Left cardiac atrium (tissue), 4 donors: Measurements from ENCODE around the gene DEFB131A. TPM values are rescaled to one million over a fixed set of nuclear protein-coding genes. Genes with fewer than 3 reads are reported as not detected.
"Not testable (repeated sequence)": the region's sequence is repeated elsewhere in the genome, so short reads cannot be mapped to it uniquely, and the experiment has no call there.

Experiments
- ATAC-seq, 2 donors: fragments of 200-7000 bp; cut with Tn5 transposase; one replicate each; pipeline ENCODE4 v1.9.1; 2020; ENCODE audit warnings: mild to moderate bottlenecking in 2 of 2, moderate library complexity in 2 of 2
- DNase-seq: peaks from one replicate; pipeline ENCODE4 v3.0.0-alpha.2; 2020
- intact Hi-C, 2 donors: fragments of 100-400 bp; cut with DNase I; formaldehyde crosslinking; loops; one replicate each; pipeline versions ENCODE4 v1.14.1 to v1.15.1; 2022 to 2023
- long read RNA-seq: library from polyadenylated mRNA; unstranded; transcript quantifications from one replicate; pipeline ENCODE4 v2.0.0, GENCODE V29; 2021
- total RNA-seq, 2 donors: library from RNA; stranded (reverse); fragmentation: NEBNext Ultra II Directional; extraction: Animal tissue kit (Norgen Biotek cat#: 25700); gene quantifications; one replicate each; pipeline ENCODE4 v1.2.1, GENCODE V29; 2021
- donor health status: DM: no; HTN: yes; CAD: no.
- donor health status: DM: no; HTN: yes; CAD: no; lungs with severe emphysema.
- donor health status: DM: yes; HTN: yes; CAD: no.
- donor health status: Dilated cardiomyopathy.

Gene DEFB131A, protein sequence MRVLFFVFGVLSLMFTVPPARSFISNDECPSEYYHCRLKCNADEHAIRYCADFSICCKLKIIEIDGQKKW
- not detected for total RNA-seq
- long read RNA-seq = 0 reads

DNA sequence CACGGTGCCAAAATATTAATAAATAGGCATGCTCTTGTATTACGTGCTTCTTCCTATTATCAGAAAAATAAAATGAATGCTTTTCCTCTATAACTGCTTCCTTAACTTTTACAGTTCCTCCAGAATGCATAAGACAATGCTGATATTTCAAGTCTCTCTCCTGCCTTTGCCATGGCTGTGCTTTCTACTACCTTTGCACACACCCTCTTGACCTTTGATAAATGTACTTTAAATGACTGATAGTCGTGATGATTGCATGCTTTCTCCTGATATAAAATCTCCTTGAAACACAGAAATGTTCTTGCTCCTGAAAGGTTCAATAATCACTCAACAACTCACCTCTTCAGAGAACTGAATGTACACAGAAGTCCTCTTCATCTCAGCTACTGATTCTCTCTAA, at the start of gene DEFB131A:
Gene DEFB131A, plus strand, starts transcription at position 301 of the 400 bp plus-strand sequence. CDS start 120 bp downstream, outside the sequence.
- ATAC-seq, DNase-seq, intact Hi-C loops: not testable (repeated sequence)

- DNase-seq, ATAC-seq, intact Hi-C loops: not testable (repeated sequence)
Observed at GRCh38 chr4:9405774-9406173, 38.4 kb upstream of the DEFB131A start.

GRCh38 chr4:9406491-9406890, 37.7 kb upstream of the DEFB131A start:
- DNase-seq, intact Hi-C loops, ATAC-seq: not testable (repeated sequence)

DNA sequence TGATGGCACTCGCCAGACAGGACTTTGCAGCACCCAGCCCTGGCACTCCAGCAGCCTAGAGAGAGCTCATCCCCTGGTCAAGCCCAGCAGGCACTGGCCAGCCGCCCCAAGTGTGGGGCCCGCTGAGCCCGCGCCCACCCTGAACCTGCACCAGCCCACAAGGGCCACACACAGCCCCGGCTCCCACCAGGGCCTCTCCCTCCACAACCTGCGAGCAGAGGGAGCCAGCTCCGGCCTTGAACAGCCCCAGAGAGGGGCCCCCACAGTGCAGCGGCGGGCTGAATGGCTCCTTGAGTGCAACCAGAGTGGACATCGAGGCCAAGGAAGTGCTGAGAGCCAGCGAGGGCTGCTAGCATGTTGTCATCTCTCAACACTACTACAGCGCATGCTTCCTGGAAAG, 34.4 kb upstream of the DEFB131A start:
- intact Hi-C loops = no loop called here
- no peak for ATAC-seq
- no peak for DNase-seq

DNA sequence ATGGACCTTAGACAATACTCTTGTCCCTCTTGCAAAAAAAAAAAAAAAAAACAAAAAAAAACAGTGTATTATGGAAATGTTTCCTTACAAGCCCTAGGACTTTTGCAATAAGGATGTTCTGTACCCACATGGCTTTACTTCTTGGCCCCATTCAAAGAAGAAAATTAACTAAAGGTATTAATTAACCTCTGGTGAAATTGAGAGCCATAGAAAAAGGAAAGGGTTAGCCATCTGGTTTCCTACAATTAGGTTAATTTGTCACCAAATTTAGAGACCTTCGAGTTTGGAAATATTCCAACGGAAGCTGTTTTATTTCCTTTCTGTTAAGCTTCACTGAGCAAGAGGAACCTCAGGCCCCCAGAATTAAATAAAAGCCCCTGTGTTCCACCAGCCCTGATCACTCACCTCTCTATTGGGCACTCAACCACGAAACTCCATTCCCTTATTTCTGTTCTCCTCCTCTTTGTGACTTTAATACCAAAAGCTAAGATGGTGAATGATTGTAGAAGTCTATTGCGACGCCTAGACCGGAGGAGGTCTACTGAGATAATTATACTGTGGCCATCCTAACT, 22.2 kb upstream of the DEFB131A start:
- ATAC-seq, DNase-seq, intact Hi-C loops: not testable (repeated sequence)

GRCh38 chr4:9425916-9426315, 18.3 kb upstream of the DEFB131A start:
- DNase-seq, ATAC-seq, intact Hi-C loops: not testable (repeated sequence)

DNA sequence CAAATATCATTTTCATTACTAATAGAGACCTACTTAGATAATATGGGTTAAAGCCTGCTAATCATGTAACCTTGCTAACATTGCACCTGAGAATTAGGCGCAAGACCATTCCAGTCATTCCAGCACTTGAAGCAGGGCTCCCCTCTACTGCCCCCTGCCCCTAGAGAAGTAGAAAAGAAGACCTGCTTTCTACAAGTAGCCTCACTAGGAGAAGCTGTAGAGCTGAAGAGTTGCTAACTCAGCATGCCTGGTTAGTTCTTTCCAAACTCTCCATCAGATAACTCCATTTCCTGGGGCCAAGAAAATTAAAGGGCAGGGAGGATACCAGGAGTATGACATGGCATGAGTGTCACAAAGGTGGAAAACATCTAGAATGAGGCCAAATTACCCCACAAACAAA, 14.2 kb upstream of the DEFB131A start:
- DNase-seq, ATAC-seq, intact Hi-C loops: not testable (repeated sequence)

- intact Hi-C loops, DNase-seq, ATAC-seq: not testable (repeated sequence)
Observed at GRCh38 chr4:9433320-9433719, 10.9 kb upstream of the DEFB131A start.

GRCh38 chr4:9436728-9437127, 7.5 kb upstream of the DEFB131A start:
- intact Hi-C loops, ATAC-seq, DNase-seq: not testable (repeated sequence)

DNA sequence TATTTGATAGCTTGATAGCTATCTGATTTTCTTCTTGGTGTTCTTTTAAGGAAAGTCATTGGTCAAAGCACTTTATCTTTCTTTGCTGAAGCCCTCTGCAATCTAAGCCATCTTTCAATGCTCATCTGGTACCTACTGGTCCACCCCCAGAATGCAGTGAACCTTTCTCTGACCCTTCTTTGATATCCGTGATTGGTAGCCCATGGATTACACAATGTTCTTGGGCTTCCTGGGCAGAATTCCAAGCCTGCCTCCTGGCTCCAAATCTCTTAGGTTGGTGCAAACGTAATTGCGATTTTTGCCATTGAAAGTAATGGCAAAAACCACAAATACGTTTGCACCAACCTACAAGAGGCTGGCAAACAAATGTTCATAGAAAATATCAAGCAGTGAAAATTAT, 1.9 kb upstream of the DEFB131A start:
- DNase-seq, intact Hi-C loops, ATAC-seq: not testable (repeated sequence)

- intact Hi-C loops, DNase-seq, ATAC-seq: not testable (repeated sequence)
Observed at GRCh38 chr4:9444681-9445080, 467 bp downstream of the DEFB131A start.

DNA sequence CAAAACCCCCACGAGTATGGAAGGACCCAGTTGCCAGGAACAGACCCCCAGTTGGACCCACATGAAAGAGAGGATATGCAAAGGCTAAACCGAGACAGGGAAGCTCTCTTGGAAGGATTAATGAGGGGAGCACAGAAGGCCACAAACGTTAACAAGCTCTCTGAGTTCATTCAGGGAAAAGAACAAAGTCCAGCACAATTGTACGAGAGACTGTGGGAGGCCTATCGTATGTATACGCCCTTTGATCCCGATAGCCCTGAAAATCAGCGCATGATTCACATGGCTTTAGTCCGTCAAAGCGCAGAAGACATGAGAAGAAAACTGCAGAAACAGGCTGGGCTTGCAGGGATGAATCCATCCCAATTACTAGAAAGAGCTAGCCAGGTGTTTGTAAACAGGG, 8.0 kb downstream of the DEFB131A start:
- not testable (repeated sequence) for DNase-seq, ATAC-seq

DNA sequence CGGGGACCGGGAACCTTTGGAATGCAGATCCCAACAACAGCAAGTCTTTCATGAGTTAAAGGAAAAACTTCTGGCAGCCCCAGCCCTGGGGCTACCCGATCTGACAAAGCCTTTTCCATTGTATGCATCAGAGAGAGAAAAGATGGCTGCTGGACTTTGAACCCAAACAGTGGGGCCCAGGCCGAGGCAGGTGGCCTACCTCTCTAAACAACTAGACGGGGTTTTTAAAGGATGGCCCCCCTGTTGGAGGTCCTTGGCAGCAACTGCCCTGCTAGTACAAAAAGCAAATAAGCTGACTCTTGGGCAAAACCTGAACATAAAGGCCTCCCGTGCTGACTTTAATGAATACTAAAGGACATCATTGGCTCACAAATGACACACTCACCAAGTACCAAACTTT, 10.1 kb downstream of the DEFB131A start:
- intact Hi-C loops = loop anchor here in 1 of 2 donors (2.0 kb wide), 1 partner anchor 27 kb away; no protein-coding TSS in a partner anchor
- not testable (repeated sequence) for ATAC-seq, DNase-seq

More for the DNA sequence above, 8.0 kb downstream of the DEFB131A start:
- intact Hi-C loops = not testable (repeated sequence)

- not testable (repeated sequence) for DNase-seq, ATAC-seq
- intact Hi-C loops = loop anchor here in 1 of 2 donors (2.0 kb wide), 1 partner anchor 26 kb away; no protein-coding TSS in a partner anchor
Observed at GRCh38 chr4:9455046-9455445, 10.8 kb downstream of the DEFB131A start.

DNA sequence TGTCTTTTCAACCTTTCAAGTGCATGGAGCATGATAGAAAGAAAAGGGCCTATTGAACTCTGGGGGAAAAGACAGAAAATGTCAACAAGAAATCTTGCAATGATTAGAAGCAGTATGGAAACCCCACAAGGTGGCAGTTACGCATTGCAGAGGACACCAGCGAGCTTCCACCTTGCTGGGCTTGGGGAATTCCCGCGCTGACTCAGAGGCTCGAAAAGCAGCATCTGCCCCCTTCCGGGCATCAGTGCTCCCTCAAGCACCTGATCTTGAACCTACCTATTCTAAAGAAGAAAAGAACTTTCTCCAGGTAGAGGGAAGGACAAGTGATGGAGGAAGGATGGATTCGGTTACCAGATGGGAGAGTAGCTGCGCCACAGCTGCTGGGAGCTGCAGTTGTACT, 35.3 kb downstream of the DEFB131A start:
- ATAC-seq, intact Hi-C loops, DNase-seq: not testable (repeated sequence)

DNA sequence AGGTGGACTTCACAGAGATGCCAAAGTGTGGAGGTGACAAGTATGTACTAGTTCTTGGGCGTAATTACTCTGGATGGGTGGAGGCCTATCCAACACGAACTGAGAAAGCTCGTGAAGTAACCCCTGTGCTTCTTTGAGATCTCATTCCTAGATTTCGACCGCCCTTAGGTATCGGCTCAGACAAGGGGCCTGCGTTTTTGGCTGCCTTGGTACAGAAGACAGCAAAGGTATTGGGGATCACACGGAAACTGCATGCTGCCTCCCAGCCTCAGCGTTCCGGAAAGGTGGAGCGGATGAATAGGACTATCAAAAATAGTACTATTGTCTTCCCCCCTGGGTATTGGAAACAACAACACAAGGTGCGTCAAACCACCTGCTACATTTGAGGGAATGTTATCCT, 35.9 kb downstream of the DEFB131A start:
- not testable (repeated sequence) for DNase-seq, ATAC-seq
- intact Hi-C loops = loop anchor here in 1 of 2 donors (2.0 kb wide), 1 partner anchor 25 kb away; no protein-coding TSS in a partner anchor

DNA sequence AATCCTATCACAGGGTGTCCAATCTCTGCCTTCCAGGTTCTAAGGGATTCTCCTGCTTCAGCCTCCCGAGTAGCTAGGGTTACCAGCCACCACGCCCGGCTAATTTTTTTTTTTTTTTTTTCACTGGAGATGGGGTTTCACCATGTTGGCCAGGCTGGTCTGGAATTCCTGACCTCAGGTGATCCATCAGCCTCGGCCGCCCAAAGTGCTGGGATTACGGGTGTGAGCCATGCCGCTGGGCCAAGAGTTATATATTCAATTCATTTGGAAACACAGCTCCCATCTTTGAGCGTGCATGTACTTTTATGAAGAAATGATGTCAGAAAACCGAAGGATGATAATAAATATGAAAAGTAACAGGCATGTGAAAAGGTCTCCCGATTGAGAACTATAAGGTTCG, 38.7 kb downstream of the DEFB131A start:
- DNase-seq, intact Hi-C loops: not testable (repeated sequence)

DNA sequence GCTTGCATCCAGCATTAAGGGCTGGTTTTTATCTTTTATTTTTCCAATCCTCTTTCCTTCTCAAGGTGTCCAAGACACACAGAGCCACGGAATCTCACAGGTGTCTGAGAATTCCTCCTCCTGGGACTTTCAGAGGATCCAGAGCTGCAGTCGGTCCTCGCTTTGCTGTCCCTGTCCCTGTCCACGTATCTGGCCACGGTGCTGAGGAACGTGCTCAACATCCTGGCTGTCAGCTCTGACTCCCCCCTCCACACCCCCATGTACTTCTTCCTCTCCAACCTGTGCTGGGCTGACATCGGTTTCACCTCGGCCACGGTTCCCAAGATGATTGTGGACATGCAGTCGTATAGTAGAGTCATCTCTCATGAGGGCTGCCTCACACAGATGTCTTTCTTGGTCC, 39.5 kb downstream of the DEFB131A start:
- DNase-seq, ATAC-seq, intact Hi-C loops: not testable (repeated sequence)

More for the DNA sequence above, 38.7 kb downstream of the DEFB131A start:
- ATAC-seq = not testable (repeated sequence)

GRCh38 chr4:9486880-9487279, 42.7 kb downstream of the DEFB131A start:
- ATAC-seq, DNase-seq, intact Hi-C loops: not testable (repeated sequence)

DNA sequence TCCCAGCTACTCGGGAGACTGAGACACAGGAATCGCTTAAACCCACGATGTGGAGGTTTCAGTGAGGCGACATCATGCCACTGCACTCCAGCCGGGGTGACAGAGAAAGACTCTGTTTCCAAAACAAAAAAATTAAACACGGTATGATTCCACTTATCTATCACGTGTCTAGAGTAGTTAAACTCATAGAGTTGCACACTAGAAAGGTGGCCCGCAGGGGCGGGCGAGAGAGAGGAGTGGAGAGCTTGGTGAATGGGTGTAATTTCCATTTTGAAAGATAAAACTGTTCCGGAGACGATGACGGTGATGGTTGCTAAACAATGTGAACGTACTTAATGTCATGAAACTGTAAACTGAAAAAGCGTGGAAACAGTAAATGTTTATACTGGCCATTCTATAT, 44.6 kb downstream of the DEFB131A start:
- ATAC-seq, DNase-seq, intact Hi-C loops: not testable (repeated sequence)
